ENCODE results near the gene TNRC6C.

Gene TNRC6C

GRCh38 chr17:78143214-78144146 is 185.0 kb downstream of the TNRC6C start:
- no peak for DNase-seq

DNA sequence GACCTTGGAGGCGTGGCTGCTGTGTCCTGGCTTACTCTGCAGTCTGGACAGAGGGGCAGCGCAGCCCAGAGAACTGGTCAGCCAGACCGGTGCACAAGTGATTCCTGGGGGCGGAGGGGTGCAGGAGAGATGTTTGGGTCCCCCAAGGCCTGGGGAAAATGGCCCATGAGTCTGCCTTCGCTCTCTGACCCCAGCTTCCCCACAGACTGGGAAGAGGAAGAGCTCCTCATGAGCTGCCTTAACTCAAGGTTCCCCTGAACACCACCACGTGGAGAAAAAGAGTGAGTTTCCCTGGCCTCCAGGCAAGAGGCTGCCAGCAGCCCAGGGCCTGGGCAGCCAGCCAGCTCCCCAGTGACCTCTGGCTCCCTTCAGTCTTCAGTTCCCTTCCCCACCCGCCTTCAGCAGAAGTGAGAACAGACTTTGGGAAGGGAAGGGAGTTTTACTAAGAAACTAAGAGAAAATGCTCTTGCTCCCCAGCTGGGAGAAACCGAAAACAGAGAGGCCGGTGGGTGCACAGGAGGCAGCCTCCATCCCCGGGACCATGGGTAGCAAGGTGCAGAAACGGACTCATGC is 185.7 kb downstream of the TNRC6C start:
- no peak for DNase-seq

DNA sequence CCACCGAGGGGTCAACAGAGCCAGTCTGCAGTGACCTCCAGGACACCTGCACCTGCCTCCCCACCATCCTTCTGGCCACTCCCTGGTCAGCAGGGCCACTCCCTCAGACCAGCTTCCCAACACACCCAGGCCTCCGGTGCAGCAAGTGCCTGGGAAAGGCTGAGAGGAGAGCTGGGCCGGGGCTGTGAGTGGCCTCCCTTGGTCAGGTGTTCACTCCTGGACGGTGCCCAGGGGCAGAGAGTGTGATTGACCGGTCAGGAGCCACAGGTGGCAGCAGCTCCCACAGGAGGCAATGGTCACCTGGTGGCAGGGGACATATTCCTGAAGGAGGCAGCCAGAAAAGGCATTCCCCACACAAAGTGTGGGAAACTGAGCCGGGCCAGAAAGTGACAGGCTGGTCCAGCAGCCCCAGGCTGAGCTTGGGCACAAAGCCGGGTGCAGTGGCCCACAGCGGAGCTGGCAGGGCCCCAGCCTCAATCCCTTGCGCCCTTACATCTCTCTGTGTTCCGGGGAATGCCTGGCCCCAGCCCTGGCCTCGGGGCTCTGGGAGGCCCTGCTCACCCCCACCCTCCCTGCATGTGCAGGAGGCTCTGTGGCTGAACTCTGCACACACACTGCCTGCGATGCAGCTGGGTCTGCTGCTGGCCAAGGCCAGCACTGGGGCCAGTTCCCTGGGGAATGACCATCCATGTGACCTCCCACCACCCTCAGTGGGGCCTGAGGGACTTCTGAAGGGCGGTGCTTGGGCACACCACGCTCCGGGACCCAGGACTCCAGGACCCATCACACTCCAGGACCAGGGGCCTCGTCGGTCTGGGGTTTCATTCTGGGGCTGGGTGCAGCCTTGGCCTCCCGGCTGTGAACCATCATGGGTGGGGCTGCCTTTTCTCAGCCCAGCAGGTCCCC is 186.5 kb downstream of the TNRC6C start:
- no peak for DNase-seq

GRCh38 chr17:78146471-78146869 is 188.0 kb downstream of the TNRC6C start:
- no peak for DNase-seq

- DNase-seq = no peak
Observed at GRCh38 chr17:78146881-78147280, 188.4 kb downstream of the TNRC6C start.

DNA sequence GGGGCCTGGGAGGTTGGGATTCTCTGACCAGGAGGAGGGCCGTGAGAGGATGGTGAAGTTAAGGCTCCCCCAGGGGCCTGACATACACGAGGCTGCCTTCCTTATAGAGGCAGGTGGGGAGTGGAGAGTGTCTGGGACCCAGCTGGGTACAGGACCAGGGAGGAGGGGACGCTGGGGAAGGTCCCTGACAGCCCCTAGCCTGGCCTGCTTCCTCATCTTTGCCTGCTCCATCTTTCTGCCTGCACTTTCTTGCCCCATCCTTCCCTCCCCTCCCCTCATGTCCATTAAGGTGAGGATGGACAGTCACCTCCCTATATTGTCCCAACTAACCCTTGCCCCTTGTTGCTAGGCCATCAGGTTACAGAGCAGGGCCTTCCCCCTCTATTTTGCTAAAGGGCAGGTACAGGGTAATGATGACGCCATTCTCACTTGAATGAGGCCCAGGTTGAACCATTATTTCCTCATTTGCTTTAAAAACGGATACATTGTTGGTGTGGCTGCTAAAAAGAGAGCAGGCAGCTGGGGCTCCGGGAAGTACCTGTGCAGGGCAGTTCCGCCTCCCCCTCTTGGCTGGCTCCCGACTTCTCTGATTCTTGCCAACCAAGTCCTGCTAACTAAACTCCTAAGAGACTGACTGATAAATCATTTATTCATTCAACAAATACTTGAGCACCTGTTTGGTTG is 189.0 kb downstream of the TNRC6C start:
- no peak for DNase-seq

- no peak for DNase-seq
Observed at GRCh38 chr17:78148286-78149016, 189.9 kb downstream of the TNRC6C start.

DNA sequence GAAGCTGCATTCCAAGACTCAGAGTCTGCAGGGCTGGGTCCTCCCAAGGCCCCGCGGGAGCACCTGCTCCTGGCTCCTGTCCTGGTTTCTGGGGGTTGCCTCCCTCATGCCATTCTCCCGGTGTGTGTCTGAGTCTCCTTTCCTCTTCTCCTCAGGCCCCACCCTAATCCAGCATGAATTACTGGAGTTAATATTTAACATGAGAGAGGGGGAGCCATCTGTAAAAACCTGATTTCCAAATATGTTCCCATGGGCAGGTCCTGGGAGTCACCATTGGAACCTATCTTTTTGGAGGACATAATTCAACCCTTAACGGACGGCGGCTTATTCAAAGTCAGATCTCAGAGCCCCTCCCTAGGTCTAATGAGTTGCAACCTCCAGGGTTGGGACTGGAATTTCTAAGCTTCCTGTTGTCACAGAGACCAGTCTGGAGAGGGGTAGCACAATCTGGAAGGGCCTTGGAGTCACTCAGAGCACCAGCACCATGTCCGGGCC is 193.1 kb downstream of the TNRC6C start:
- no peak for DNase-seq

DNA sequence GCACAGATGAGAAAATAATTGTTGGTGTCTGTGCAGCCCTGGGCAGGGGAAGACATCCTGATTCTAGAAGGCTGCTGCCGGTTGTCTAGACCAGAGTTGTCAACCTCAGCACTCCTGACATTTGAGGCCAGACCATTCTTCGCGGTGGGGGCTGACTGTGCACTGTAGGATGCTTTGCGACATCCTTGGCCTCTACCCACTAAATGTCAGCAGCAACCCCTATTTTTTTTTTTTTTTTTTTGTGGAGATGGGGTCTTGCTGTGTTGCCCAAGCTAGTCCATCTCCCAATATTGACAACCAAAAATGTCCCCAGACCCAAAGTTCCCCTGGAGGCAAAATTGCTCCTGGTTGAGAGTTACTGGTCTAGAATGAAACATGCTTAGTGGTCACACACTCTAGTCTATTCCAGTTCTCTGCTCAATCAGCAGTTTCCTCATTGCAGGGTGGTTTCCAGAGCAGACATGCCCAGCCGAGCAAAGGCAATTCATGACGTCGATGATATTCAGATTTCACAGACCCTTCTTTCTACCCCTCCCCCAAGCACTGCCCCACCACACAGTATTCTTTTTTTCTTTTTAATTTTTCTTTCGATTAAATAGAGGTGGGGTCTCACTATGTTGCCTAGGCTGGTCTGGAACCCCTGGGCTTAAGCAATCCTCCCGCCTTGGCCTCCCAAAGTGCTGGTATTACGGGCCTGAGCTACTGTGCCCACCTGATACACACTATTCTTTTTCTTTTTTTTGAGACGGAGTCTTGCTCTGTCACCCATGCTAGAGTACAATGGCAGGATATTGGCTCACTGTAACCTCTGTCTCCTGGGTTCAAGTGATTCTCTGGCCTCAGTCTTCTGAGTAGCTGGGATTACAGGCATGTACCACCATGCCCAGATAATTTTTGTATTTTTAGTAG is 196.7 kb downstream of the TNRC6C start:
- no peak for DNase-seq
